Progenitor cell of endocrine pancreas (in vitro differentiated cells): ENCODE measurements around the gene ELAC2. TPM values are rescaled to one million over a fixed set of nuclear protein-coding genes. Genes with fewer than 3 reads are reported as not detected.

Experiments
- DNase-seq: peaks from one replicate; pipeline ENCODE4 v3.0.0; 2021; ENCODE audit warnings: low spot score; ENCODE audit not compliant: unreplicated experiment
- H3K27ac Mint-ChIP-seq: 2 replicates; pipeline ENCODE4 v1.8.0; 2021; ENCODE audit warnings: mild to moderate bottlenecking, moderate library complexity, mixed read lengths
- H3K27me3 Mint-ChIP-seq: 2 replicates; pipeline ENCODE4 v1.8.0; 2021; ENCODE audit warnings: mixed read lengths
- H3K36me3 Mint-ChIP-seq: 2 replicates; pipeline ENCODE4 v1.8.0; 2022; ENCODE audit warnings: mixed read lengths; ENCODE audit not compliant: insufficient read depth
- H3K4me1 Mint-ChIP-seq: 2 replicates; pipeline ENCODE4 v1.8.0; 2021; ENCODE audit warnings: low read depth, mixed read lengths
- H3K4me3 Mint-ChIP-seq: 2 replicates; pipeline ENCODE4 v1.8.0; 2021; ENCODE audit warnings: low read depth, mild to moderate bottlenecking, moderate library complexity, mixed read lengths
- H3K9me3 Mint-ChIP-seq: 2 replicates; pipeline ENCODE4 v1.8.0; 2021; ENCODE audit warnings: low read depth, mixed read lengths
- total RNA-seq: library from RNA; stranded (reverse); gene quantifications from 2 replicates; pipeline ENCODE4 v1.2.1, GENCODE V29; 2021
- TF ChIP-seq, protein P1 (sequence below): fragments of 200-600 bp; sonication (generic); IDR thresholded peaks from one replicate; pipeline ENCODE4 v1.5.0; 2021; ENCODE audit warnings: antibody characterized with exemption, mild to moderate bottlenecking; ENCODE audit not compliant: unreplicated experiment

The ELAC2 gene
- total RNA-seq, 1 donor from 2014 or later: 74.4 TPM

DNA sequence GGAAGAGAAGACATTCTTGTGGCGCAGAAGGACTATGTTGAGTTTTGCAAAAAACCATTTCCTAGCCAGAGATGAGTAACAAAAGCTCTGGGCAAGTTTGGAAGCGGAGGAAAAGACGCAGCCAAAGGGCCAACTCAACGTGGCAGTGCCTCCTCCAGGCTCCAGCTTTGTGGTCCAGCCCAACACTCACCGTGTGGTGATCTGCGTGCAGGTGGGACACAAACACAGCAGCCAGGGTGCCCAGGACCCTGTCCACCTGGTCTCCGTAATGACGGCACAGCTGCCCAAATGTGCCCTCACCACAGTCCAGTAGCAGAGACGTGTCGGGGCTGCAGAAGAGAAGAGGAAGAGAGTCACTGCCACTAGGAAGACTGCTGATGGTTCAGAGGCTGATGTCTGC is 21.5 kb downstream of the ELAC2 start:
- TF ChIP-seq, protein P1, sequence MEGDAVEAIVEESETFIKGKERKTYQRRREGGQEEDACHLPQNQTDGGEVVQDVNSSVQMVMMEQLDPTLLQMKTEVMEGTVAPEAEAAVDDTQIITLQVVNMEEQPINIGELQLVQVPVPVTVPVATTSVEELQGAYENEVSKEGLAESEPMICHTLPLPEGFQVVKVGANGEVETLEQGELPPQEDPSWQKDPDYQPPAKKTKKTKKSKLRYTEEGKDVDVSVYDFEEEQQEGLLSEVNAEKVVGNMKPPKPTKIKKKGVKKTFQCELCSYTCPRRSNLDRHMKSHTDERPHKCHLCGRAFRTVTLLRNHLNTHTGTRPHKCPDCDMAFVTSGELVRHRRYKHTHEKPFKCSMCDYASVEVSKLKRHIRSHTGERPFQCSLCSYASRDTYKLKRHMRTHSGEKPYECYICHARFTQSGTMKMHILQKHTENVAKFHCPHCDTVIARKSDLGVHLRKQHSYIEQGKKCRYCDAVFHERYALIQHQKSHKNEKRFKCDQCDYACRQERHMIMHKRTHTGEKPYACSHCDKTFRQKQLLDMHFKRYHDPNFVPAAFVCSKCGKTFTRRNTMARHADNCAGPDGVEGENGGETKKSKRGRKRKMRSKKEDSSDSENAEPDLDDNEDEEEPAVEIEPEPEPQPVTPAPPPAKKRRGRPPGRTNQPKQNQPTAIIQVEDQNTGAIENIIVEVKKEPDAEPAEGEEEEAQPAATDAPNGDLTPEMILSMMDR: no peak
- H3K27me3 Mint-ChIP-seq: no peaks in the 10 kb centered on the region
- no peak for DNase-seq
- peaks cover 25% of the 10 kb centered on the region for H3K36me3 Mint-ChIP-seq
- no peak overlapping the region for H3K27ac Mint-ChIP-seq
- H3K9me3 Mint-ChIP-seq: no peaks in the 10 kb centered on the region
- no peak overlapping the region for H3K4me3 Mint-ChIP-seq
- no peaks in the 10 kb centered on the region for H3K4me1 Mint-ChIP-seq

DNA sequence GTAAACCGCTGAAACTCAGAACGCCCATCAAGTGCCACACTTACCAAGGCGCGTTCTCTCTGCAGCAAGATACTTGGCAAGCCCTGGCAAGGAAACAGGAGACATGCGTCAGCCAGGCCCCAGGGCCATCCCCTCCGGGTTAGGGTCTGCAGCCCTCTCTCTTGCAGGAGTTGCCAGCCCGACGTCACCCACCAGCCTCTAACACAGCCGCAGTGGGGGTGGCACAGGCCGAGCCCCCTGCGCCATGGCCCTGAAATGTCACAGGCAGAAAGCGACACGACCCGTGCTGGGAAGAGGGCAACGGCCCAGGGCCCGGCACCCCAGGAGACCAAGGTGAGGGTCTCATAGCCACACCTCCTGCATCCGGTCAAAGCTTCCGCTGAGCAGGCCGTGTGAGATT is 21.9 kb downstream of the ELAC2 start:
- Mint-ChIP-seq H3K4me3 (no peak overlapping the region), H3K27me3 (no peaks in the 10 kb centered on the region), H3K27ac (no peak overlapping the region), H3K4me1 (no peaks in the 10 kb centered on the region), H3K9me3 (no peaks in the 10 kb centered on the region), H3K36me3 (peaks cover 27% of the 10 kb centered on the region)
- no peak for DNase-seq
- TF ChIP-seq, protein P1: no peak

DNA sequence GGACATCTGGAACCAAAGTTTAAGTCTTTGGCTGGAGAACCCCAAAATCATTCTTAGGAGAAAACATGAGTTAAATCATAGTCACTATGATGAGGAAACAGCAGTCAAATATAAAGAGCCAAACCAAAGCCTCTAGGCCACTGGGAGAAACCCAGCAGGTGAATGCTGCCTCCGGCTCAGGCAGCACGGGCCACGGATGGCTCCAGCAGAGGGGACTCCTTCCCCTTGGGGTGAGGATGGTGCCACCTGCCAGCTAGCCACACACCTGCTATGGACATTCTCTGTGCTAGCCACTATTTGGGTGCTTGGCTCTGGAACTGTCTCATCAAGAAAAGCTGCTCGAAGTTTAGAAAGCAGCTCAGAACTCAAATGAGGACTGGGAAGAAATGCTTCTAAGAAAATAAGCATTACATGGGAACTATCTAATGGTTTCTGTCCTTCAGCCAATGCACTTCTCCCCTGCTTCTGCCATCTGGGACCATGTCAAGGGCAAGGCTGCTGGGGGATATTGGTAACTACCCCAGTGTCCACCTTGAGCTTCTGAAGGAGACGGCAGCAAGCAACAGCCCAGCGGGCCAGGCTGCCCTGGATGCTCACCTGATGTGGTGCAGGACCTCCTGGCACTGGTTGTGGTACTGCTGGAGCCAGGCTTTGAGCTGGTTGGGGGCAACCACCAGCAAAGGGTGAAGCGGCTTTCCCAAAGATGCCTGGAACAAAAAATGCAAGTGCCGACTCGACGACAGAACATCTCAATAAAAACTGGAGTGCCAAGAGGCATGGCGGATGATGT is 22.5 kb downstream of the ELAC2 start:
- Mint-ChIP-seq H3K27ac (no peak overlapping the region), H3K4me3 (no peak overlapping the region), H3K27me3 (no peaks in the 10 kb centered on the region), H3K36me3 (peaks cover 28% of the 10 kb centered on the region), H3K9me3 (no peaks in the 10 kb centered on the region), H3K4me1 (no peaks in the 10 kb centered on the region)
- TF ChIP-seq, protein P1: no peak
- DNase-seq: no peak

DNA sequence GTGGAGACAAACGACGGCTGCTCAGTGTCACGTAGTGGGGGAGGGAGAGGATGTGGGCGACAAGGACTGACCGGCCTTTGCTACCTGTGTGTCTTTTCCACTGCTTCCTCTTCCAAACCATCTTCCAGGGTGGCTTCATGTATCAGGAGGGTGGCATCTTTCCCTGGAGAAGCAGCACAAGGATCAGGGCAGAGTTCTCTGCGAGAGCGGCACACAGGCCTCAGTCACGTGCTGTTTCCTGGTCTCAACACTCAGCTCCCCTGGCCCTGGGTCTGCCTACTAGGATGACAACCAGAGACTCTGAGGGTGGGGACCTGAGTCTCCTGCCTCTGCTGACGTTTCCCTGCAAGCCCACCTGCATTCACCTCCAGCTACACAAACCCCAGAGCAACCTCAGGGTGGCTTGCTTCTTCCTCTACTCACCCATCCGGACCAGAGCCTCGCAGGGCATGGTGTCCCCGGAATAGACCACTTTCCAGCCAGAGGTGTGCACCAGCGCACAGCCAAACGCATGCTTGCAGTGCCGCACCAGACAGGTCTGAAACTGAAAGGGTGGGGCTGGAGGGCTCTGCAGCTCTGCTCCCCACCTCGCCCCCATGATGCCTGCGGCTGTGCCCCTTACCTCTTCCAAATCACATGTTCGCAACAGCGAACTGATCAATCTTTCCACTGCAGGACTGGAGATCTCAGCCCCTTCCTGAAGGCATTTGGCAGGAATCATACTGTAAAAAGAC is 23.3 kb downstream of the ELAC2 start:
- DNase-seq: no peak
- Mint-ChIP-seq H3K4me1 (no peaks in the 10 kb centered on the region), H3K9me3 (no peaks in the 10 kb centered on the region), H3K27me3 (no peaks in the 10 kb centered on the region), H3K36me3 (peaks cover 30% of the 10 kb centered on the region), H3K27ac (no peak overlapping the region), H3K4me3 (no peak overlapping the region)
- TF ChIP-seq, protein P1: no peak

DNA sequence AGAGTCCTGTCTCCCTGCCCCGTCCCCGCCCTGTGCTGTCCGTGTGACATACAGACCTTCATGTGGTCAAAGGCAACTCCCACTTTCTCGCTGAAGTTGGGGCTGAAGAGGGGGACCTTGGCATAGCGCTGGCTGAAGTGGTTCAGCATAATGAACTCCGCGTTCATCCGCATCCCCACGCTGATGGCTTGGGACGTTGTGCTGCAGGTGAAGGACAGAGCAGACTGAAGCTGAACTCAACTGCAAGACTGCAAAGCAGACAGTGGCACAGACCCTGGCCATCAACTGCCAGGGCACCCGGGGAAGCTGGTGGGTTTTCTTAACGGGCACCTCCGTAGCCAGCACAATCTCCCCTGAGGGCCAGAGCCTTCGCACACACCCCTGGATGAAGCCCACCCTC is 24.2 kb downstream of the ELAC2 start:
- H3K36me3 Mint-ChIP-seq: peaks cover 29% of the 10 kb centered on the region

More for the DNA sequence above, 24.2 kb downstream of the ELAC2 start:
- Mint-ChIP-seq H3K27ac (no peak overlapping the region), H3K27me3 (no peaks in the 10 kb centered on the region), H3K4me1 (no peaks in the 10 kb centered on the region), H3K4me3 (no peak overlapping the region), H3K9me3 (no peaks in the 10 kb centered on the region)
- no peak for DNase-seq
- TF ChIP-seq, protein P1: no peak
